Glutamatergic neuron (in vitro differentiated cells): ENCODE measurements around the gene KIRREL3. TPM values are rescaled to one million over a fixed set of nuclear protein-coding genes. Genes with fewer than 3 reads are reported as not detected.
A peak's percentile ranks its signal among the peaks of the same experiment; 100 is the strongest.

Experiments
- DNase-seq: peaks from one replicate; pipeline ENCODE4 v3.0.0; 2022
- H3K27ac Mint-ChIP-seq: one replicate; pipeline ENCODE4 v1.8.0; 2020; ENCODE audit warnings: mild to moderate bottlenecking, mixed read lengths, inconsistent platforms; ENCODE audit not compliant: unreplicated experiment
- H3K27me3 Mint-ChIP-seq: one replicate; pipeline ENCODE4 v1.8.0; 2020; ENCODE audit warnings: mild to moderate bottlenecking, moderate library complexity, mixed read lengths, inconsistent platforms; ENCODE audit not compliant: unreplicated experiment
- H3K36me3 Mint-ChIP-seq: one replicate; pipeline ENCODE4 v1.8.0; 2020; ENCODE audit warnings: mild to moderate bottlenecking, mixed read lengths, inconsistent platforms; ENCODE audit not compliant: unreplicated experiment
- H3K4me1 Mint-ChIP-seq: one replicate; pipeline ENCODE4 v1.8.0; 2020; ENCODE audit warnings: mild to moderate bottlenecking, low read depth, mixed read lengths, inconsistent platforms; ENCODE audit not compliant: unreplicated experiment
- H3K4me3 Mint-ChIP-seq: one replicate; pipeline ENCODE4 v1.8.0; 2020; ENCODE audit warnings: mild to moderate bottlenecking, mixed read lengths, inconsistent platforms; ENCODE audit not compliant: unreplicated experiment
- H3K9me3 Mint-ChIP-seq: one replicate; pipeline ENCODE4 v1.8.0; 2020; ENCODE audit warnings: mild to moderate bottlenecking, moderate library complexity, mixed read lengths, inconsistent platforms; ENCODE audit not compliant: unreplicated experiment
- CTCF ChIP-seq: fragments of 200-600 bp; sonication (generic); IDR thresholded peaks from one replicate; pipeline ENCODE4 v1.5.0; 2021; ENCODE audit not compliant: partially characterized antibody, unreplicated experiment
- total RNA-seq: library from RNA; stranded (reverse); fragmentation: NEBNext Ultra II Directional; extraction: Animal tissue kit (Norgen Biotek cat#: 25700); gene quantifications from one replicate; pipeline ENCODE4 v1.2.1, GENCODE V29; 2021; ENCODE audit not compliant: unreplicated experiment

The KIRREL3 gene
- total RNA-seq, 1 donor from 2014 or later: 25.3 TPM

GRCh38 chr11:126764231-126764630 lies 236.3 kb downstream of the KIRREL3 start:
- H3K36me3 Mint-ChIP-seq: no peaks in the 10 kb centered on the region
- H3K27ac Mint-ChIP-seq: no peak overlapping the region
- H3K9me3 Mint-ChIP-seq: no peaks in the 10 kb centered on the region
- TF ChIP-seq CTCF: no peak
- H3K27me3 Mint-ChIP-seq: no peaks in the 10 kb centered on the region
- H3K4me1 Mint-ChIP-seq: no peaks in the 10 kb centered on the region
- no peak for DNase-seq
- no peak overlapping the region for H3K4me3 Mint-ChIP-seq

- TF ChIP-seq CTCF: no peak
- DNase-seq: no peak
- H3K4me3 Mint-ChIP-seq: no peak overlapping the region
- H3K4me1 Mint-ChIP-seq: peaks cover 29% of the 10 kb centered on the region
- peaks cover 4% of the 10 kb centered on the region for H3K27me3 Mint-ChIP-seq
- H3K36me3 Mint-ChIP-seq: peaks cover 1% of the 10 kb centered on the region
- peaks cover 10% of the 10 kb centered on the region for H3K9me3 Mint-ChIP-seq
- H3K27ac Mint-ChIP-seq: no peak overlapping the region
These were observed 243.7 kb downstream of the KIRREL3 start for GRCh38 chr11:126756855-126757254.

- DNase-seq: no peak
- Mint-ChIP-seq H3K27me3 (peaks cover 4% of the 10 kb centered on the region), H3K4me3 (no peak overlapping the region), H3K27ac (no peak overlapping the region), H3K36me3 (peaks cover 6% of the 10 kb centered on the region), H3K9me3 (peaks cover 10% of the 10 kb centered on the region), H3K4me1 (peaks cover 29% of the 10 kb centered on the region)
- TF ChIP-seq CTCF: no peak
These were observed 244.1 kb downstream of the KIRREL3 start for GRCh38 chr11:126756421-126756820.

GRCh38 chr11:126755526-126755925 lies 245.0 kb downstream of the KIRREL3 start:
- H3K27ac Mint-ChIP-seq: peak overlapping the region; percentile 48
- H3K4me1 Mint-ChIP-seq: peaks cover 29% of the 10 kb centered on the region
- peaks cover 13% of the 10 kb centered on the region for H3K9me3 Mint-ChIP-seq
- peaks cover 10% of the 10 kb centered on the region for H3K36me3 Mint-ChIP-seq
- no peak for TF ChIP-seq CTCF
- no peak for DNase-seq
- peaks cover 4% of the 10 kb centered on the region for H3K27me3 Mint-ChIP-seq
- H3K4me3 Mint-ChIP-seq: peak overlapping the region; percentile 28

- peaks cover 29% of the 10 kb centered on the region for H3K4me1 Mint-ChIP-seq
- H3K27ac Mint-ChIP-seq: no peak overlapping the region
- TF ChIP-seq CTCF: no peak
- H3K27me3 Mint-ChIP-seq: peaks cover 4% of the 10 kb centered on the region
- H3K4me3 Mint-ChIP-seq: peak overlapping the region; percentile 28
- DNase-seq: no peak
- peaks cover 13% of the 10 kb centered on the region for H3K9me3 Mint-ChIP-seq
- H3K36me3 Mint-ChIP-seq: peaks cover 10% of the 10 kb centered on the region
These were observed 245.8 kb downstream of the KIRREL3 start for GRCh38 chr11:126754591-126755426.
